HUES64 (cell line): ENCODE measurements around the gene SEMA4D.

Experiments
- H3K27ac ChIP-seq: 2 replicates; pipeline ENCODE4 v1.7.0; 2013; ENCODE audit warnings: low read depth, low read length, inconsistent platforms
- H3K27me3 ChIP-seq: 2 replicates; pipeline ENCODE4 v1.6.1; 2013; ENCODE audit warnings: mild to moderate bottlenecking, low read length; ENCODE audit not compliant: insufficient read depth
- H3K36me3 ChIP-seq: 2 replicates; pipeline ENCODE4 v1.6.1; 2013; ENCODE audit warnings: mild to moderate bottlenecking, low read length; ENCODE audit not compliant: insufficient read depth
- H3K4me1 ChIP-seq: 2 replicates; pipeline ENCODE4 v1.6.1; 2013; ENCODE audit warnings: mild to moderate bottlenecking, low read length, moderate library complexity; ENCODE audit not compliant: insufficient read depth
- H3K4me3 ChIP-seq: 2 replicates; pipeline ENCODE4 v1.5.1; 2013; ENCODE audit warnings: mild to moderate bottlenecking, low read length, moderate library complexity
- H3K9ac ChIP-seq: 2 replicates; pipeline ENCODE4 v1.6.1; 2013; ENCODE audit warnings: mild to moderate bottlenecking, low read depth, low read length
- H3K9me3 ChIP-seq: 2 replicates; pipeline ENCODE4 v1.6.1; 2013; ENCODE audit warnings: low read depth, low read length; ENCODE audit not compliant: insufficient read depth
- WGBS: fragments of 150-250, 120-280 bp; methylation state at CpG from one replicate; pipeline ENCODE4 v1.1.7; 2013; ENCODE audit warnings: missing lambda C conversion rate; 5-methylcytosine and 5-hydroxymethylcytosine counted together

The SEMA4D gene

DNA sequence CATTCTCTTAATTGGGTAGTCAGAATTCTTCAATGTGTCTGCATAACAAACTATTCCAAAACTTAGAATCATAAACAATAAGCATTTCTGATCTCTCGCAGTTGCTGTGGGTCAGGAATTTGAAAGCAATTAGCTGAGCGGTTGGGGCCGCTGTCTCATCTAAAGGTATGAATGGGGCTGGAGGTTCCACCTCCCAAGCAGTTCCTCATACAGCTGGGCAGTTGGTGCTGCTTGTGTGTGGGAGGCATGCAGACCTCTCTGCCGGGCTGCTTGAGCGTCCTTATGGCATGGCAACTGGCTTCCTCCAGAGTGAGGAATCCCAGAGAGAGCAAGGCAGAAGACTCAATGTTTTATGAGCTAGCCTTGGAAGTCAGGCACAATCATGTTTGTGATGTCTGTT lies 30.2 kb upstream of the SEMA4D start:
- Histone ChIP-seq H3K36me3 (no peaks in the 10 kb centered on the region), H3K4me1 (no peaks in the 10 kb centered on the region), H3K9me3 (peaks cover 4% of the 10 kb centered on the region; the same call in 1 of the 2 replicates), H3K27me3 (no peaks in the 10 kb centered on the region), H3K9ac (no peak overlapping the region), H3K27ac (no peak overlapping the region), H3K4me3 (no peak overlapping the region)
- WGBS = 91% methylated on average over 5 of the region's 5 CpGs

- no peaks in the 10 kb centered on the region for H3K27me3 ChIP-seq
- no peaks in the 10 kb centered on the region for H3K4me1 ChIP-seq
- WGBS = 88% methylated on average over 2 of the region's 2 CpGs
Measured at GRCh38 chr9:89527084-89527483, 29.2 kb upstream of the SEMA4D start.

GRCh38 chr9:89526667-89527066 lies 28.8 kb upstream of the SEMA4D start:
- WGBS = 91% methylated on average over 3 of the region's 3 CpGs
- H3K9me3 ChIP-seq = peaks cover 3% of the 10 kb centered on the region; the same call in 1 of the 2 replicates
- no peaks in the 10 kb centered on the region for H3K36me3 ChIP-seq
- no peak overlapping the region for H3K4me3 ChIP-seq
- H3K27ac ChIP-seq = no peak overlapping the region
- H3K4me1 ChIP-seq = no peaks in the 10 kb centered on the region
- H3K27me3 ChIP-seq = no peaks in the 10 kb centered on the region
- no peak overlapping the region for H3K9ac ChIP-seq

More at GRCh38 chr9:89527084-89527483, 29.2 kb upstream of the SEMA4D start:
- Histone ChIP-seq H3K9me3 (peaks cover 4% of the 10 kb centered on the region; the same call in 1 of the 2 replicates), H3K9ac (no peak overlapping the region), H3K36me3 (no peaks in the 10 kb centered on the region), H3K27ac (no peak overlapping the region), H3K4me3 (no peak overlapping the region)

DNA sequence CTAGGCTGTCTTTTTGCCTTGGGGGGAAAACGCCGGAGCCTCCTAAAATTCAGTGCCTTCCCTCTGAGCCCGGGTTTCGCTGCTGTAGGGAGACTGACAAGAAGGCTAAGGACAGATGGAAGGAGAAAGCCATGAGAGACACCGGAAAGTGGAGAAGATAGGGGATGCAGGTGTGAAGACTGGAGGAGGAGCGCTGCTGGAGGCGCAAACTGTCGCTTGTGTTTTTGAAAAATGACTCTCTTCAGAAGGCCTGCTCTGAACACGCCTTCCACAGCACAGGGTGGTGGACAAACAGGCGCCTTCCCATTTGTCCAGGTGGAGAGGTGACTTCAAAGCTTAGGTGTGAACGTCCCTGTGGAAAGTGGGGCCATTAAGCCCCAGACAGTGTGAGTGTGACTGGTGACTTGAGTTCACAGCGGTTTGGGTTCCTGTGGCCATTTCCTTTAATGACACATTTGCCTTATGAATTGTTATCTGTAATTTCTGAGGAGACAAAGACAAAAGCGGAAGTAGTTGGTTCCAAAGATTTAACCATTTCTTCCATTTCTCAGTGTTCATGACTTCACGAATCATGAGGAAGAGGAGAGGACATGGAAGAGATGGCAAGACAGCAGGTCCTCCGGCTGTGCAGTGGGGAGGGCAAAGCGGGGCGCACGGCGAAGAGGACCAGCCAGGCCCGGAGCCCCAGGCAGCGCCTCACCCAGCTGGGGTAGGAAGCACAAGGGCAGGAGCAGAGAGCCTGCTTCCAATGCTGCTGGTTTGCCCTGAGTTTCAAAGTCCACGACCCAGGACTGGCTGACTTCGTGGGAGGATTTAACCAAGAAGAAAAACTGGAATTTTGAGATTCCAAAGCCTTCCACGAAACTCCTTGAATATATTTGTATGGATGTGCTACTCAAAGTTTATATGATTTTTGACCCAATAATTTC lies 27.8 kb upstream of the SEMA4D start:
- Histone ChIP-seq H3K27ac (no peak overlapping the region), H3K27me3 (no peaks in the 10 kb centered on the region), H3K9me3 (no peaks in the 10 kb centered on the region), H3K36me3 (no peaks in the 10 kb centered on the region), H3K4me3 (no peak overlapping the region), H3K4me1 (no peaks in the 10 kb centered on the region), H3K9ac (no peak overlapping the region)
- 93% methylated on average over 24 of the region's 24 CpGs for WGBS

DNA sequence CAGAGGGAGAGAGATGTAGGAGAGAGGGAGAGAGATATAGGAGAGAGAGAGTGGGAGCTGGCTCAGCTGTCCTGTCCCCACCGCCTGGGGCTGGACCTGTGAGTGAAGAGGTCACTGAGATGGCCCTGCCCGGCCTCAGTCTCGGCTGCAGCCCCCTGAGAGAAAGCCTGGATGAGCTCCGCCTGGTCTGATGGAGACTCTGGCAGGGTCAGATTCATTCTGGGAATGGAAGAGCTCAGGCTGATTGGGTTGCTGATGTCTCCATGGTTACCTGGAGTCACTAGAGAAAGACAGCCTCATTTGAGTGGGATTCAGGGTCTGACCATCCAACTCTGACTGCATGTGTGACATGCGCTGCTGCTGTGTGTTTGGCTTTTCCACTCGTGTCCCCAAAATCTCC lies 27.1 kb upstream of the SEMA4D start:
- Histone ChIP-seq H3K27me3 (no peaks in the 10 kb centered on the region), H3K4me3 (no peak overlapping the region), H3K9ac (no peak overlapping the region), H3K27ac (no peak overlapping the region), H3K36me3 (no peaks in the 10 kb centered on the region), H3K9me3 (no peaks in the 10 kb centered on the region), H3K4me1 (no peaks in the 10 kb centered on the region)
- 88% methylated on average over 6 of the region's 6 CpGs for WGBS

GRCh38 chr9:89523948-89524347 lies 26.0 kb upstream of the SEMA4D start:
- Histone ChIP-seq H3K27me3 (no peaks in the 10 kb centered on the region), H3K4me3 (no peak overlapping the region), H3K36me3 (no peaks in the 10 kb centered on the region), H3K9me3 (no peaks in the 10 kb centered on the region), H3K9ac (no peak overlapping the region), H3K27ac (no peak overlapping the region), H3K4me1 (no peaks in the 10 kb centered on the region)
- WGBS = 92% methylated on average over 3 of the region's 3 CpGs

DNA sequence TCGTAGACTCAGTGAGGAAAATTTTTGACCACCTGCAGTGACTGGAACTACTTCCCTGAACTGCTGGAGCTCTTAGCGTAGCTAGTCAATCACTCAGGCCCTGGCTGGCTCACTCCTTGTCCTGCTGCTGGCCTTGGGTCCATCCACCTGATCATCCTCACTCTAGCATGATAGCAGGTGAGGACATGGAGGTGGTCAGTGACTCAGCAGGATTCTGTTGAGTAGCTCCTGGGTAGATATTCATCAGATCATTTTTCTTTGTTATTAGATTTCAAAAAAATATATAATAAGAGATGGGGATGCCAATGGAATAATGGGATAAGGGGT lies 25.0 kb upstream of the SEMA4D start:
- H3K4me3 ChIP-seq = no peak overlapping the region
- H3K36me3 ChIP-seq = no peaks in the 10 kb centered on the region
- no peaks in the 10 kb centered on the region for H3K4me1 ChIP-seq
- no peak overlapping the region for H3K27ac ChIP-seq
- H3K27me3 ChIP-seq = no peaks in the 10 kb centered on the region
- WGBS = 92% methylated on average over 2 of the region's 2 CpGs
- H3K9me3 ChIP-seq = no peaks in the 10 kb centered on the region
- no peak overlapping the region for H3K9ac ChIP-seq

DNA sequence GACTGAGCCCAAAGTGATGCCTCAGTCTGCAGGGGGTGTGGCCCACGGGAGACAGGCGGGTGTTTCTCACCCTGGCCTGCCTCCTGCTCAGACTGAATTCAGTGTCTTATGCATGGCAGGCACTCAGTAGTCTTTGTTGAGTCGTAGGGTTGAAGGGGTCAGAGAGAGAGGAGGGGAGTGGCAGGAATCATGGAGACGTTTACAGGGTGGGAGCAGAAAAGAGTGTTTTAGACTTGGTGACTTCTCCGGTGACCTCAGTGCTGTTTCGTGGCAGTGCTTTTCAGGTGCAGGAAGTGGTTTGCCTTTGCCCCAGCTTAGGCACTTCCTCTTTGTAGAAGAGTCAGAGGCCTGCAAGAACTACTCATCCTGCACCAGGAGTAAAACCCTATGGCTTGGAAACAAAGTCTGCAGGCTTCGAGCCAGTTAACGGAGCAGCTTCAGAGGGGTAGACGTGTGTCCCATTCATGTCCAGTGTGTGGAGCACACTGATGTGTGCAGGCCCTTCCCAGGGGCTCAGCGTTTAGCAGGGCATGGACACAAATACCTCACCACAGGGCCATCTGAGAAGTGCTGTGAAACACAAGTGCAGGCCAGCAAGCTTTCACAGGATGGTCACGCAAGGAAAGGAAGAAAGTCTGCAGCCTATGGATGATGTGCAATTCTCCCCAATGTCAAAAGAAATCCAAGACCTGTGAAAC lies 24.5 kb upstream of the SEMA4D start:
- H3K27ac ChIP-seq = no peak overlapping the region
- H3K4me3 ChIP-seq = no peak overlapping the region
- WGBS = 82% methylated on average over 11 of the region's 11 CpGs

GRCh38 chr9:89519366-89519805 lies 21.5 kb upstream of the SEMA4D start:
- H3K27me3 ChIP-seq = no peaks in the 10 kb centered on the region
- WGBS = 90% methylated on average over 3 of the region's 3 CpGs
- H3K36me3 ChIP-seq = no peaks in the 10 kb centered on the region
- no peaks in the 10 kb centered on the region for H3K4me1 ChIP-seq
- no peak overlapping the region for H3K4me3 ChIP-seq
- H3K27ac ChIP-seq = no peak overlapping the region
- H3K9me3 ChIP-seq = no peaks in the 10 kb centered on the region
- H3K9ac ChIP-seq = no peak overlapping the region

More for the DNA sequence above, 24.5 kb upstream of the SEMA4D start:
- no peaks in the 10 kb centered on the region for H3K36me3 ChIP-seq
- H3K4me1 ChIP-seq = no peaks in the 10 kb centered on the region
- H3K27me3 ChIP-seq = no peaks in the 10 kb centered on the region
- H3K9me3 ChIP-seq = no peaks in the 10 kb centered on the region
- no peak overlapping the region for H3K9ac ChIP-seq

- Histone ChIP-seq H3K27me3 (no peaks in the 10 kb centered on the region), H3K27ac (no peak overlapping the region), H3K36me3 (no peaks in the 10 kb centered on the region), H3K9me3 (no peaks in the 10 kb centered on the region), H3K4me3 (no peak overlapping the region), H3K4me1 (no peaks in the 10 kb centered on the region), H3K9ac (no peak overlapping the region)
- 89% methylated on average over 6 of the region's 6 CpGs for WGBS
Measured at GRCh38 chr9:89518466-89519365, 20.8 kb upstream of the SEMA4D start.

- Histone ChIP-seq H3K36me3 (no peaks in the 10 kb centered on the region), H3K9ac (no peak overlapping the region), H3K4me3 (no peak overlapping the region), H3K4me1 (no peaks in the 10 kb centered on the region), H3K27me3 (no peaks in the 10 kb centered on the region), H3K9me3 (no peaks in the 10 kb centered on the region), H3K27ac (no peak overlapping the region)
- WGBS = 96% methylated on average over 6 of the region's 6 CpGs
Measured at GRCh38 chr9:89515416-89515815, 17.5 kb upstream of the SEMA4D start.
